Right renal cortex interstitium (tissue), 3 donors: Measurements from ENCODE around the gene UPK3BL2. TPM values are rescaled to one million over a fixed set of nuclear protein-coding genes. Genes with fewer than 3 reads are reported as not detected.
A peak's percentile ranks its signal among the peaks of the same experiment; 100 is the strongest.
"Not testable (repeated sequence)": the region's sequence is repeated elsewhere in the genome, so short reads cannot be mapped to it uniquely, and the experiment has no call there.

Experiments
- DNase-seq, 3 donors: peaks; one replicate each; pipeline ENCODE4 v3.0.0-alpha.2; 2013; ENCODE audit warnings: low read depth in 3 of 3, low spot score in 2 of 3
- polyA plus RNA-seq, 3 donors: library from polyadenylated mRNA; unstranded; fragments of 120-200 nt; gene quantifications; one replicate each; pipeline ENCODE4 v1.2.1, GENCODE V29; 2013; ENCODE audit not compliant: insufficient read length in 3 of 3

UPK3BL2 gene
- polyA plus RNA-seq, 3 donors = 4.4 to 5.0 (median 4.4) TPM

DNA sequence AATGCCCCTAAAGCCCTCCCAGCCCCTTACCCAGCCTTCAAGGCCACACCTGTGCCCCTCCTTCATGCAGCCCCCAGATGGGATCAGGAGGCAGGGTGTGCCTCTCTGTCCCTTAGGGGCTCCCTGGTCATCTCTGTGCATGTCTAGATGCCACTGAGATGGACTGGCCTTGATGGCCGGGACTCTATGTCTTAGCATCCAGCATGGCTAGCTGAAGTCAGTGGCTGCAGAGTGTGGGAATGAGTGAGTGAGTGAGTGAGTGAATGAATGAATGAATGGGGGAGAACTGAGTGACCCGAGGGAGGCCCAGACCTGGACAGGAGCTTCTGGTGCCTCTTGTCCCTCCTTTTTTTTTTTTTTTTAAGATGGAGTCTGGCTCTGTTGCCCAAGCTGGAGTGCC, 11.4 kb downstream of the UPK3BL2 start:
- DNase-seq = not testable (repeated sequence)

DNA sequence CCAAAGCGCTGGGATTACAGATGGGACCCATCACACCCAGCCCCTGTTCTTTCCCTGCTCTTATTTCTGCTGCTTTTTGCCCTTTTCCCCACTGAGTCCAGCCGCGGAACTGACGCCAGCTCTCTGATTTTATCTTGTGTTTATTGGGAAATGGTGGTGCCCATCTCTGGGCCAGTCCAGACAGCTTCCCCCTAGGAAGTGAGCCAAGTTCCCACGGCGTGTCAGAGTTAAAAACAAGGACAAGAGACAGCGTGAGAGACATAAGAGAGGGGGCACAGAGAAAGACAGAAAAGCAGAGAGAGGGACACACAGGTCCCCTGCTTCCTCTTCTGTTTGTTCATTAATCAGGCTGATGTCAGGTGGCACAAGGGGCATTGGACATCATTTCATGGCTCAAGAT, 11.9 kb downstream of the UPK3BL2 start:
- not testable (repeated sequence) for DNase-seq

DNA sequence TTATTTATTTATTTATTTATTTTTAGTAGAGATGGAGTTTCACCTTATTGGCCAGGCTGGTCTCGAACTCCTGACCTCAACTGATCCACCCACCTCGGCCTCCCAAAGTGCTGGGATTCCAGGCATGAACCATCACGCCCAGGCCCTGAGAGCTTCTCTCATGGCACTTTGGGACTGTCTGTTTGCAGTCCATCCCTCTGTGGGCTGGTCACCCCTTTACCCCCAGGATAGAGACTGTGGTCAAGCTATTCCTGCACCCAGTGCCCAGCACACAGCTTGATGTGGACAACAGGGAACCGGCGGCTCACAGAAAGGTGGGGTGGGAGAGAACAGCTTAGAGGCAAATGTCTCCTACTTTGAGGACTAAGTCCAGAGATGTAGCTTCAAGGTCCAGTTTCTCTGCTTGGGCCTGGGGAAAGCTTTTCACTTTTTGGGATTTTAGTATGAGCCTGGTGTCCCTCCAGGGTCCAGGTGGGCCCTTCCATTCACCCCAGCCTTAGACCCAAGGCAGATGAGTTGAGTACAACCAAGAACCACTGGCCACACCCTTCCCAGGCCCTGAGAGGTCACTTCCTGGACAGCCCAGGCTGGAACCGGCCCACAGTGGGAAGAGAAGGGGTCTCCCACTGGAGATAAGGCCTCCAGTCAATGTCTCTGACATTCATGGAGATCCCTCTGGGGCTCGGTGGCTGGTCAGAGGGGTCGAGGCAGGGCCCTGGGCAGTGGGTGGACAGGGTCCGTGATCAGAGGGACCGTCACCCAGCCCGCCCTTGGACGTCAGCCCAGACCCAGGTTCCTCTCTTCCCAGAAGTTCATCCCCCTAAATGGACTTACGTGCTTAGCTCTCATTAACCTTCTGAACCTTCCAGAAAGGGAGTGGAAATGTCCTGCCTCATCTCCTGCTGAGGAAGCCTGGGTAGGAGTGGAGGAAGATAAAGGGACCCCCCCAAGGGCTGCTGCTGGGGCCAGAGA, 15.4 kb downstream of the UPK3BL2 start:
- not testable (repeated sequence) for DNase-seq

- DNase-seq = not testable (repeated sequence)
Observed at GRCh38 chr7:102527182-102527581, 16.3 kb downstream of the UPK3BL2 start.

DNA sequence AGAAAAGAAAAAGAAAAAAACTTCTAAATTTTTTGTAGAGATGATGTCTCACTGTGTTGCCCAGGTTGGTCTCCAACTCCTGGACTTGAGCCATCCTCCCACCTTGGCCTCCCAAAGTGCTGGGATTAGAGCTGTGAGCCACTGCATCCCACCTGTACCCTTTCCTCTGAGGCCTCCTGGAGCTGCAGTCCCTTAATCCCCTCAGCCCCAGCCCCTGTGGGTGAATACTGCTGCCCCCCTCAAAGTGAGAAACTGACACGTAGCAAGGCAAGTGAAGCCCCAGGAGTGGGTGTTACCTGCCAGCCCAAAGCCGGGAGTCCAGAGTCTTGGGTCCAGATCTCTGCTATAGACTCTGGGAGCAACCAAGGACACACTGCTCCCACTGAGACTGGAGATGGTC, 18.7 kb downstream of the UPK3BL2 start:
- DNase-seq = not testable (repeated sequence)

GRCh38 chr7:102520797-102521196, 22.7 kb downstream of the UPK3BL2 start:
- DNase-seq = not testable (repeated sequence)

DNA sequence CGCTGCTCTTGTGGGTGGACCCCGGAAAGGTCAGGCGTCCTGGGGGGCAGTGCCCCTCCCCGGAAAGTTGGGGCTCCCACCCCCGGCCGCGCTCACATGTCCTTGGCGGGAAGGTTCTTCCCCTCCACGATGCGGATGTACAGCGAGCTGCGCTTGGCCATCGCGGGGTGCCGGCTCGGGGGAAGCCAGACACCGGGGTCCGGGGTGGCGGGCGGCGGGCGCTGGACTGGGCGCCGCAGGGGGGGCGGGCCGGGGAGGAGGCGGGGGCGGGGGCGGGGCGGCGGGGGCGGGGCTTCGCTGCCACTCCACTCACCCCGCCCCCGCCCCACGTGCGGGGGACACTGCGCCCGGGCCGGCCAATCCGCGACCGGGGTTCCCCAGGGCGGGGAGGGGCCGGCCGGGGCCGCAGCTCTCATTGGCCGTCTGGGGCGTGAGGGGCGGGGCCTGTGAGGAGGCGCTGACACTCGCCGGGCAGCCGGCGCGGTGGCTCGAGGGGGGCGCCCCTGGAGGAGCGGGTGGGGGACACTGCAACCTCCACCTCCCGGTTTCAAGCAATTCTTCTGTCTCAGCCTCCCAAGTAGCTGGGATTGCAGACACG, 25.8 kb downstream of the UPK3BL2 start, which contains the start of gene RASA4B:
Gene RASA4B, minus strand, starts transcription at position 228 of the 598 bp plus-strand sequence. Its CDS starts 67 bp downstream, at position 161.
- DNase-seq = not testable (repeated sequence)

GRCh38 chr7:102516951-102517350, 26.5 kb downstream of the UPK3BL2 start:
- not testable (repeated sequence) for DNase-seq

DNA sequence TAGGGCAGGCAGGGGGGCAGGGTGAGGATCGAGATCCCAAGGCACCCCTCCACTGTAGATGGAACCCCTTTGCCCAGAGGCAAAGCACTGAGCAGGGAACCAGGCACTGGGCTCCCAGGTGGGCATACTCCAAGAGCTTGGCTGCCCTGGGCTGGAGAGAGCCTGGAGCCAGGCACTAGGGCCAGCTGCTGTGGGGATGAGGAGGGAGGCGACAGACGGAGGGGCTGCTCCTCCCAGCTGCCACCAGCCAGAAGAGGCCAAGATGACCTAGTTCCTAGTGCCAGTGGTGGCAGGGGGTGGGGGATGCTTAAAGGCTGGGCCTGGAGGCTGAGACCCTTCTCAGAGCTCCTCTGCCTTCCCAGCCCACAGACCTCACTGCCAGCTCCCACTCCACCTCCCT, 27.6 kb downstream of the UPK3BL2 start:
- DNase-seq = not testable (repeated sequence)

GRCh38 chr7:102514881-102515721, 28.4 kb downstream of the UPK3BL2 start:
- not testable (repeated sequence) for DNase-seq

GRCh38 chr7:102512642-102513221, 30.8 kb downstream of the UPK3BL2 start:
- peak; percentile 76 to 88 (median 87) for DNase-seq

DNA sequence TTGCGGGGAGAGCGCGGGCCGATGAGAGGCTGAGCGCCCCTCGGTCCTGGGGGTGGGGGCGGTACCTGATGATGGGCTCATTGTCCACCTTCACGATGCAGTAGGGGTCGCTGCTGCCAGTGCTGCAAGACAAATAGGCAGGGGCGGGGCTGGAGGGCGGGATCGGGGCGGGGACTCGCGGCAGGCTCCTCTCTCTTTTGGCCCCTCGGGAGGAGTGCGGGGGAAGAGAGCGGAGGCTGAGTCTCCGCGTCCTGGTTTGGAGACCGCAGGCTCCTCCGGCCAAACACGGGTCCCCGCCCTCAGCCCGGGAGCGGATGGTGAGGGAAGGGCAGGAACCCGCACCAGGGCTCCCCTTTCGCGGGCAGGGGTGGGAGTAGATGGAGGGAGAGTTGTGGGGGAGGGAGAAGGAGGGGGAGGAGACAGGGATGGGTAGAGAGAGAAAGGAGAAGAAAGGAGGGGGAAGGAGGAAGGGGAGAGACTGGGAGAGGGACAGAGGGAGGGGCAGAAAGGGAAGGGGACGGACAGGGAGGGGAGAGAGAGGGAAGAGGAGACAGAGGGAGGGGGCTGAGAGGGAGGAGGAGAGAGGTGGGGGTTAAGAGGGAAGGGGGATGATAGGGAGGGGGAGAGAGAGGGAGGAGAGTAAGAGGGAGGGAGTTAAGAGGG, 31.5 kb downstream of the UPK3BL2 start:
- DNase-seq = not testable (repeated sequence)

DNA sequence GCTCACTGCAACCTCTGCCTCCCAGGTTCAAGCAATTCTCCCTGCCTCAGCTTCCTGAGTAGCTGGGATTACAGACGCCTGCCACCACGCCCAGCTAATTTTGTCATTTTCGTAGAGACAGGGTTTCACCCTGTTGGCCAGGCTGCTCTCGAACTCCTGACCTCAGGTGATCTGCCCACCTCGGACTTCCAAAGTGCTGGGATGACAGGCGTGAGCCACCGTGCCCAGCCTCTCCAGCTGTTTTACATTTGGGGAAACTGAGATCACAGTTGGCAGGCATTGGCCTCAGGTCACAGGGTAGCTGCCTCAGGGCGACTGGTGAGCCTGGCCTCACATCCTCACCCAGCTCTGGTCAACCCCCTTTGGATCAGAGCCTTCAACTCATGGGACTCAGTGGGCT, 32.9 kb downstream of the UPK3BL2 start:
- DNase-seq = not testable (repeated sequence)

GRCh38 chr7:102507410-102508088, 35.9 kb downstream of the UPK3BL2 start:
- not testable (repeated sequence) for DNase-seq

DNA sequence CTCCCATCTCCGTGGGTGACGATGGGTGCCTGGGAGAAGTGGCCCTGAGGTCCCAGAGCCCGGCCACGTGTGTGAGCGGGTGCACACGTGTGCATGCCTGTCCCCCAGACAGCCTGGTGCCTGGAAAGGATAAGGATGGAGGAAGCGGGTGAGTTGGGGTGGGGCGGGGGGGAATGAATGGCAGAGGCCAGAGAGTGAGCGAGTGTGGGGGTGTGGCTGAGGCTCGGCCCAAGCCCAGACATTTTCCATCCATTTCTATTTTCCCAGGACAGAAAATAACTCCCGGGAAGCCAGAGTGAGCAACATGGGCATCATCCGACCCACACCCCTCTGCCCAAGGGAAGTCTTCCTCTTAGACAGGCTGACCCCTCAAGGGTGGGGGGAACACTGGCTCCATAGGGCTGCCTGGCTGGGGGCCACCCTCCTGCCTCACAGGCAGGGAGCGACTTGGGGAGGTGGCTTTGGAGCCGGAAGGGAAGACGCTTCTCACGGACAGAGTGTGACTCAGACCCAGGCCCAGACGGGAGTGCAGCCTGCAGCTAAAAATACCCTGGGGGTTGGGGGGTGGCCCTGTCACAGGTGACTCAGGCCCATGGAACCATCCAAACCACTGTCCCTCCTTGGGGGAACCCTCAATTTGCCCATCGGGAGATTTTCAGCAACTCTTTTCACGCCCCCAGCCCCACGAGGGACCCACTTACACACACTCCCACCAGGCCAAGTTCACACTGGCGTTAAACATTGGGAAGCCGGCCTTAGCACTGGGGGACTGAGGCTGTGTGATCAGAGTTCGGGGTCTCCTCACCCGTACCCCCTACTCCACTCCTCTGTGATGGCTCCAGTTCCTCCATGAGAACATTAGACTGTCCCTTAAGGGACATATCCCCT, 38.0 kb downstream of the UPK3BL2 start:
- DNase-seq = not testable (repeated sequence)

DNA sequence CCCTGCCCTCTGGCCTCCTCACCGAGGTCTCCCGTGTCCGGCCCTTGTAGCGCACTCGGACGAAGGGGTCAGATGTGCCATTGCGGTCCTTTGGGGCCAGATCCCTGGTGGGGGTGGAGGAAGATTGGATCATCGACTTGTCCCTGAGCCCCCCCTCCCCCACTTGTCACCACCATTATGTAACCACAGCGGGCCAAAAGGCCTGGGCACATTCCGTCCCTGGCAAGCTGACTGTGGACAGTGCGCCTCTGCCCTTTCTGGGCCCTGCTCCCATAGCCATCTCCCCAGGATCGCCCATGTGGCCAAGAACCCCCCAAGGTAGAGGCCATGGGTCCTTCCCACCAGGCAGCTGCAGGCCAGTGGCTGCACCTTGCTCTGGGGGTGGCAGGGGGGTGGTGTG, 40.4 kb downstream of the UPK3BL2 start:
- DNase-seq = not testable (repeated sequence)

DNA sequence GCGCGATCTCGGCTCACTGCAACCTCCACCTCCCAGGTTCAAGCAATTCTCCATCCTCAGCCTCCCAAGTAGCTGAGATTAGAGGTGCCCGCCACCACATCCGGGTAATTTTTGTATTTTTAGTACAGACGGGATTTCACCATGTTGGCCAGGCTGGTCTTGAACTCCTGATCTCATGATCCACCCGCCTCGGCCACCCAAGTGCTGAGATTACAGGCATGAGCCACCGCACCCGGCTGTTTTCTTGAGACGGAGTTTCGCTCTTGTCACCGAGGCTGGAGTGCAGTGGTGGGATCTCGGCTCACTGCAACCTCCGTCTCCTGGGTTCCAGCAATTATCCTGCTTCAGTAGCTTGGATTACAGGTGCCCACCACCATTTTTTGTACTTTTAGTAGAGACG, 45.2 kb downstream of the UPK3BL2 start:
- not testable (repeated sequence) for DNase-seq

DNA sequence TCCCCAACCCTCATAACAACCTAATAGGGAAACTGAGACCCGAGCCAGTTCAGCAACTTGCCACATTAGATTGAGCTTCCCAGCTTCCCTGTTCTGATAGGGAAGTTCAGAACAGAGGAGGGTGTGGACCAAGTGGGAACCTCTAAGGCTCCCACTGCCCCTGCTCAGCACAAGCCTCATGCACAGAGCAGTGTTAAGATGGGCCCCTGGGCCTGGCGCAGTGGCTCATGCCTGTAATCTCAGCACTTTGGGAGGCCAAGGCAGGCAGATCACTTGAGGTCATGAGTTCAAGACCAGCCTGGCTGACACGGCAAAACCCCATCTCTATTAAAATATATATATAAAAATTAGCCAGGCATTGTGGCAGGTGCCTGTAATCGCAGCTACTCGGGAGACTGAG, 46.2 kb downstream of the UPK3BL2 start:
- DNase-seq = not testable (repeated sequence)
